NCI-H82 (cell line): ENCODE data around the gene POLH.

Source experiments
- DNase-seq: peaks from one replicate; lab custom pipeline; 2025; lab: John Stamatoyannopoulos, UW

Gene POLH

GRCh38 chr6:43606019-43606418 lies 30.0 kb downstream of the POLH start:
- DNase-seq: no peak

DNA sequence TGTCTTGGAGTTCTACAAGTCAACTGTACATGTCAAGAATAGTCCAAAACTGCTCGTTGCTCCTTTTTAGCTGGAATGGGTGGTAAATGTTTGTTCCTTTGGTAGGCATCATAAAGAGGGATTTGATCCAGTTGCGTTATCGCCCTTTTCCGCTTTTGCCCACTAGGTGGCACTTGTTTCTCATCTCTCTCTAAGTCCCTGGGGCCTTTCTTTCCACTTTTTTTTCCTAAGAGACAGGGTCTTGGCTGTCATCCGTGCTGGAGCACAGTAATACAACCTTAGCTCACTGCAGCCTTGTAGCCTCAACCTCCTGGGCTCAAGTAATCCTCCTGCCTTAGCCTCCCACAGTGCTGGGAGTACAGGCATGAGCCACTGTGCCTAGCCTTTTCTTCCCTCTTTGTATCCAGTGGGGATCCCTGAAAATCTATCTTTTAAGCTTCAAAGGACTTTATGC lies 32.4 kb downstream of the POLH start:
- peak; percentile 92 for DNase-seq

DNA sequence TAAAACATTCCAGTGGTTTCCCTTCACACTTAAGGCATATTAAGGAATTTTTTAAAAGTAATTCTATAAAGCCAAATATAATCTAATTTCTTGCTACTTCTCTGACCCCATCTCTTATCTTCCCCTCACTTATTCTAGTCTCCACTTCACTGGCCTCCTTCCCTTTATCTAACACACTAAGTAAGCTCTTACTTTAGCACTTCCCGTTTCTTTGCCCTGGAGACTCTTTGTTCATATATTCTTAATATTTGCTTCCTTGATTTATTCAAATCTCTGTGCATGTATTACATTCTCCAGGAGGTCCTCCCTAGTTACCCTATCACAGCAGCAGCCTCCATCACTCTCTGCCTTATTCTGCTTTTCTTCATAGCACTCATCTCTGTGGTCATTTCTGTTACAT lies 32.8 kb downstream of the POLH start:
- DNase-seq: no peak

GRCh38 chr6:43609402-43609801 lies 33.4 kb downstream of the POLH start:
- no peak for DNase-seq

DNA sequence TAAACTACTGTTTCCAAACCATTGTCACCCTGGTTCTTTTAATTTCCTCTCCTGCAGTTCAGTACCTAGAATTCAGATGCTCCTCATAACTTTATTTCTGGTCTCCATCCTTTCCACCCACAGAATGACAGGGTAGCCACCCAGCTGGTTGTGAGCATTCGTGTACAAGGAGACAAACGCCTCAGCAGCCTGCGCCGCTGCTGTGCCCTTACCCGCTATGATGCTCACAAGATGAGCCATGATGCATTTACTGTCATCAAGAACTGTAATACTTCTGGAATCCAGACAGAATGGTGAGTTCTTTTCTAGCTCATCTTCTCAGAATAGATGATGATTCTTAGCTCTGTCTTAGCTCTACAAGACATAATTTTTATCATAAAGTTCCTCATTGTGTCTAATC lies 34.4 kb downstream of the POLH start:
- no peak for DNase-seq

DNA sequence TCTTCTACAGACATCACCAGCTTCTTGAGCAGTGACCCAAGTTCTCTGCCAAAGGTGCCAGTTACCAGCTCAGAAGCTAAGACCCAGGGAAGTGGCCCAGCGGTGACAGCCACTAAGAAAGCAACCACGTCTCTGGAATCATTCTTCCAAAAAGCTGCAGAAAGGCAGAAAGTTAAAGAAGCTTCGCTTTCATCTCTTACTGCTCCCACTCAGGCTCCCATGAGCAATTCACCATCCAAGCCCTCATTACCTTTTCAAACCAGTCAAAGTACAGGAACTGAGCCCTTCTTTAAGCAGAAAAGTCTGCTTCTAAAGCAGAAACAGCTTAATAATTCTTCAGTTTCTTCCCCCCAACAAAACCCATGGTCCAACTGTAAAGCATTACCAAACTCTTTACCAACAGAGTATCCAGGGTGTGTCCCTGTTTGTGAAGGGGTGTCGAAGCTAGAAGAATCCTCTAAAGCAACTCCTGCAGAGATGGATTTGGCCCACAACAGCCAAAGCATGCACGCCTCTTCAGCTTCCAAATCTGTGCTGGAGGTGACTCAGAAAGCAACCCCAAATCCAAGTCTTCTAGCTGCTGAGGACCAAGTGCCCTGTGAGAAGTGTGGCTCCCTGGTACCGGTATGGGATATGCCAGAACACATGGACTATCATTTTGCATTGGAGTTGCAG lies 37.9 kb downstream of the POLH start:
- no peak for DNase-seq

DNA sequence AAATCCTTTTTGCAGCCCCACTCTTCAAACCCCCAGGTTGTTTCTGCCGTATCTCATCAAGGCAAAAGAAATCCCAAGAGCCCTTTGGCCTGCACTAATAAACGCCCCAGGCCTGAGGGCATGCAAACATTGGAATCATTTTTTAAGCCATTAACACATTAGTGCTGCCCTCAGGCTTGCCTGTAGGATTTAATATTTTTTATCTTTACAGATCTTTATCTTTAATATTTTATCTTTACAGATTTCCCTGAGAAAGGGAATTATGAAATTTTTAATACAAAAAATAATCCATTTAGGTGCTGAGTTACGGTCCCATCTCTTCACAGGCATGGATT lies 38.4 kb downstream of the POLH start:
- DNase-seq: no peak

- DNase-seq: peak; percentile 32
Measured at GRCh38 chr6:43616725-43617472, 40.9 kb downstream of the POLH start.

GRCh38 chr6:43621078-43621835 lies 45.3 kb downstream of the POLH start:
- no peak for DNase-seq

DNA sequence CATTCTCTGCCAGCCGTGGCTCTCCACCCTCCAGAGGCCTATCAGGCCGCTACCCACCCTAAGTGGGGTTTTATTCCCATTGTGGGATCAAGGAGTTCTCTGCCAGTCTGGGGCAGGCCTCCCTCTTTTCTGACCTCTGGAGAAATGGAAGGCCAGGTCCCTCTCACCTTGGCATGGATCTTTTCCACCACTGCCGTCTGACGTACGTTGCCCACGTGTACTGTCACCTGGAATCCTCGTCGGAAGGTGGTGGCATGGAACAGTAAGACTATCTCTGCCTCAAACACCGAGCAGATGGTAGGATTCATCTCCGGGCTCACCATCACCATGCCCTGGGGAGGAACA lies 45.8 kb downstream of the POLH start:
- DNase-seq: no peak

DNA sequence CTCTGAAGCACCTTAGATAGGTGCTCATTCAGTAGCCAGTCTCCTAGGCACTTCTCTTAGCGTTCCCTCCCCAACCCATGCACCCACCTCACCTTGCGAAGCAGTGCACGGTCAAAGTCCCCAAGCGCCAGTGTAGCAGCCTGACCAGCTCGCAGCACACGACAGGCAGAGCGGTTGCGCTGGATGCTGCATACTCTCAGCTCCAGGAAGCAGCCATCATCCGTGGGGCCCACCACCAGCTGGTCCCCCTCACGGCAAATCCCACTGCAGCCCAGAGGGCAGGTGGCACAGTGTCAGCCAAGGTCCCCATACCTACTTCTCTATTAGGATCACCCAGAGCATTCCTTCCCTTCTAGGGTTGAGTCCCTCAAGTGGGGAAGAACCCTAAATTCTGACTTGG lies 46.6 kb downstream of the POLH start:
- no peak for DNase-seq

- no peak for DNase-seq
Measured at GRCh38 chr6:43623880-43624785, 48.1 kb downstream of the POLH start.

DNA sequence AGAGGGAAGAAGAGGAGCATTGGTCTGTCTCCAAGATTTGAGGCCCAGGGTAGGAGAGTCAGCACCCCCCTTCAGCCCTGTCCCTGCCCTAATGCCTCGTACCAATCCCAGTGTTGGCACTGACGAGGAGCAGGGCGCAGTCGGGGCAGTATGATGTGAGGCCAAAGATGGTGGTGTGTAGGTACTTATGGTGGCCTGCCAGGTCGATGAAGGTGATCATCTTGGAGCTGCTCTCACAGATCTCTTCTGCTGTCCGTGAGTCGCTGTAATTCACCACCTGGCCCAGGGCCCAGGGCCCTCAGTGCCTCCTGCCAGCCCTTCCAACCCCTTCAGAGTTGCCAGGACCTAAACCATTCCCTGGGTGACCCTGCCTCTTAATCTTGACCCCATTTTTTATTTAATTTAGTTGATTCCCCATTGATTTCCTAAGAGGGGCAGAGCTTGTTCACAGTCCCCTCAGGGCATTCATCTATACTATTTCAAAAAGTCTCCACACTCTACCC lies 48.9 kb downstream of the POLH start:
- no peak for DNase-seq

GRCh38 chr6:43625393-43625992 lies 49.5 kb downstream of the POLH start:
- DNase-seq: no peak

GRCh38 chr6:43627008-43627825 lies 51.2 kb downstream of the POLH start:
- no peak for DNase-seq

DNA sequence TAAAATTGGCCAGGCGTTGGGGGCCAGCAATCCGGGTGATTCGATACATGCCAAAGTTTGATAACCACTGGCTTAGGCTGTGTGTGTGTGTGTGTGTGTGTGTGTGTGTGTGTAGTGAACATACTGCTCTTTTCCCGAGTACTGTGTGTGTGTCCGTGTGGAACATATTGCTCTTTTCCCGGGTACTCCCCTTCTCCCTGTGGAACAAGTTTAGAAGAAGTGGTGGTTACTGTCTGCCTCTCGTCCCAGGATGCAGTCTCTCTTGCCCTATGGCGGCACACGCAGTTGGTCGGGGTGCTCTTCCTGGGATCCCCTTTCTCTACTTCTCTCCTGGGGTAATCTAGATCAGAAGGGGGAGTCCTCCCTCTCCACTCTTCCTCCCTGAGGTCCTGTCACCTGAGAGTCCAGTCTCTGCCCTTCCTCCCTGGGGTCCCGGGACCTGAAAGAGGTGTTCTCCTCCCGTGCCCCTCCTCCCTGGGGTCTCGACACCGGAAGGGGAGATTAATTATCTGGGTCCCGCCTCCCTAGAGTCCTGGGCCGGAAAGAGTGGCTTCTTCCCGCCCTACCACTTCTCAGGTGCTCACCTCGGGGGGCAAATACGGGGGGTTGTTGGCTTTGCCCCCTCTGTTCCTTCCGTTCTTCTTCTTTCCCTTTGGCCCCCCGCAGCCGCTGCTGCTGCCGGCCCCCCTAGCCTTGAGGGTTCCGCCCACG lies 52.6 kb downstream of the POLH start:
- DNase-seq: peak; percentile 85

GRCh38 chr6:43629104-43629504 lies 53.1 kb downstream of the POLH start, which contains the start of gene GTPBP2:
Gene GTPBP2 (minus strand): TSS chr6:43629264. CDS start chr6:43629162, 102 bp downstream.
- peak; percentile 100 for DNase-seq

DNA sequence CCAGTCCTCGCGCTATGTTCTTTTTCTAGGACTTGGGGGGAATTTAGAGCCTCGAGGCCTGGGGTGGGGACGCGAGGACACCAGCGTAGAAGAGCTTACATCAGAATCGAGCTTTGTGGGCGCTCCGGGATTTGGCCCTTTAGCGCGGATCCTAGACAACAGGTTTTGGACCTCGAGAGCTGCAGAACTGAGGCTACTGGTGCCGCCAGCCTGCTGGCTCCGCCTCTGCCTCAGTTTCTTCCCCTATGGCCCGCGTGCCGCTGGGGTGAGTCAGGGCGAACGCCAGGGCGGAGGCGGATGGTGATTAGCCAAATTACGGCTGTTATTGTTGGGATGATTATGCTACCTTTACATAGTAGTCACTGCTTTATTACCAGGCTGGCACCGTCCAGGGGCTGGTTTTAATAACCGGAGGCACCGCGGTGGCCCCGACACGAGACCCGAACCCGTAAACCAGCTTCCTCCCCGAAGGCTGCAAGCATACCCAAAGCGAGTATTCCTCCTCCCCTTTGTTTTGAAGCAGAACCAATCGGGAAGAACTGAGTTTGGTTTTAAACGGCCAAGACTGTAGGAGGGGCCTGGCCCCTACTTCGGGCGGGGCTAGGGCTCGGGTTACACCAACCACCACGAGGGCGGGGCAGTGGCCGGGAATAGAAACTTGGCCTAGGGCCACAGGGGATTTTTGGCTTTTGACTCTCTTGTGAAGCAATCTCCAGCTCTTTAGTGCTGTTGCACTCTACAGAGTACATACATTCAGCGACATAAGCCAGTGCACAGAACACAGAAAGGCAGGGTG lies 53.7 kb downstream of the POLH start:
- peak; percentile 100 for DNase-seq
